HG02623 (cell line): ENCODE results near the gene CXCL6.

ENCODE experiments used
- ATAC-seq: cut with Tn5 transposase; IDR thresholded peaks from one replicate; pipeline ENCODE4 v1.9.1; 2021; ENCODE audit warnings: moderate library complexity; ENCODE audit not compliant: unreplicated experiment

CXCL6 gene

DNA sequence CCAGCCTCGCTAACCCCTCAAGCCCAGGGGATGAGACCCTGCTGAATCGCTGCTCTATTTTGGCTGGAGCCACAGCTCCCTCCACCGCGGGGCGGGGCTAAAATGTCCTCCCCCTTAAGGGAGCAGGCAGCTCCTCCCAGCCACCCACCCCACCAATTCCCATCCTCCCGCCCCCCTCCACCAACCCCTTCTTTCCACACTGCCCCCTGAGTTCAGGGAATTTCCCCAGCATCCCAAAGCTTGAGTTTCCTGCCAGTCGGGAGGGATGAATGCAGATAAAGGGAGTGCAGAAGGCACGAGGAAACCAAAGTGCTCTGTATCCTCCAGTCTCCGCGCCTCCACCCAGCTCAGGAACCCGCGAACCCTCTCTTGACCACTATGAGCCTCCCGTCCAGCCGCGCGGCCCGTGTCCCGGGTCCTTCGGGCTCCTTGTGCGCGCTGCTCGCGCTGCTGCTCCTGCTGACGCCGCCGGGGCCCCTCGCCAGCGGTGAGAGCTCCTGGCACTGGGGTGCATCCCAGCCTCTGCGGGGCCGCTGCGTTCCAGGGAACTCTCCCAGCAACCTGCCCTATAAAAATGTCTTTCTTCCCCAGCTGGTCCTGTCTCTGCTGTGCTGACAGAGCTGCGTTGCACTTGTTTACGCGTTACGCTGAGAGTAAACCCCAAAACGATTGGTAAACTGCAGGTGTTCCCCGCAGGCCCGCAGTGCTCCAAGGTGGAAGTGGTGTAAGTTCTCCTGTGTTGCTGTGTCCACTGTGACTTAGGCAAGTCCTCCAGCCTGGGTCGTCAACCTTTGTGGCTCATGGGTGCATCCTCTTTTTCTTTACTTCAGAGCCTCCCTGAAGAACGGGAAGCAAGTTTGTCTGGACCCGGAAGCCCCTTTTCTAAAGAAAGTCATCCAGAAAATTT is at the start of gene CXCL6:
CXCL6 (plus strand) TSS at position 306 of the 907 bp plus-strand sequence; CDS start at position 379, 73 bp downstream.
- ATAC-seq: no peak

DNA sequence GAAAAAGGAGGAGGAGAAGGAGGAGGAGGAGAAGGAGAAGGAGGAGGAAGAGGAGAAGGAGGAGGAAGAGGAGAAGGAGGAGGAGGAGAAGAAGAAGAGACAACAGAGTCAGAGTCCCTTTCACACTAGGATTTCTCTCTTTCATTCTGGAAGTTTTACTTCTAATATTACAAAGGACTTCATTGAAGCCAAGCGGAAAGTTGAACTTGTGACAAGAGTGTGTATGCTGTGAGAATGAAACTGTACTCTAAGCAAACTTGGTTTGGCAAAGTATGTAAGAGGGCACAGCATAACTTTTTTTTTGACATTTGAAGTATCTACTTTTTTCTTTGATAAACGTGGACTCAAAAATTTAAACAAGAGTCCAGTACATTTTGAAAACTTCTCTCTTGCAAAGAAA is 48.1 kb upstream of the CXCL6 start:
- ATAC-seq: no peak

DNA sequence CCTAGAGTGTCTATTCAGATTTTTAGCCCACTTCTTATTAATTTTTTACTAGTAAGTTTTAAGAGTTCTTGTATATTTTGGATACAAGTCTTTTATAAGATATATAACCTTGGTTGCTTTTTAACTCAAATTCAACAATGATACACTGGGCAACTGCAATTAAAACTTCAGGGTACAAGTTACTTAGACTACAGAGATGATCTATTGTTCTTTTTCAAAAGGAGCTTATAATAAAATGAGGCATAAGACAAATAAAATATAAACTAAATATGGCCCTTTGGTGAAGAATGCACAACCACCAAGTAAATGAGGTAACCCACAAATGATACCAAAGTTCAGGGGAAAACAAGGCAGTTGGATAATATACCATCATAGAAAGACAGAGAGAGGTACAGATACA is 37.6 kb upstream of the CXCL6 start:
- ATAC-seq: no peak

DNA sequence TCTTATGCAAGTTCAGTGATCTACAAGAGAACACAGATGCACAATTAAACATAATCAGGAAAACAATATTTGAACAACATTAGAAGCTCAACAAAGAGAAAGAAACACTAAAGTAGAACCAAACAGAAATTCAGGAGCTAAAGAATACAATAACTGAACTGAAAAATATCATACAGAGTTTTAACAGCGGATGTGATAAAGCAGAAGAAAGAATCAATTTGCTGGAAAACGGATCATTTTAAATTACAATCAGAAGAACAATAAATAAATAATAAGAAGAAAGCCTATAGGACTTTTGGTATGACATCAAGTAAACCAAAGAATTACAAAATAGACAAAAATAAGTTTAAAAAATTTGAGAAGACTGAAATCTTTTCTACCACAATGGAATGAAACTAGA is 36.3 kb upstream of the CXCL6 start:
- ATAC-seq: no peak

DNA sequence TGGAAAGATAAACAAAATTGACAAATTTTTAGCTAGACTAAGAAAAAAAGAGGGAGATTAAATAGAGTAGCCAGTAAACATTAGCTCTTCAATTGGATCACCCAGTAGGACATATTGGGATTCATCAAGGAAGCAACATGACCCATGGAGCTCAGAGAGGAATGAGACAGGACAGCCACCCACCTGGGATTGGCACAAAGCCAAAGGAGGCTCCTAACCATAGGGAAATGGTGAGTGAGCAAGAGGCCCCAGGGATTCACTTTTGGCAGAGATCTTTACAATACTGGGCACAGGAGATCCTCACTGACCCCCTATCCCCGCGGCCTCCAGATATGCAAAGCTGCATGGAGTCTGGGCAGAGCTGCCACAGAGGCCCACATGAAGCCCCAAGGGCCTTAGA is 34.8 kb upstream of the CXCL6 start:
- no peak for ATAC-seq

DNA sequence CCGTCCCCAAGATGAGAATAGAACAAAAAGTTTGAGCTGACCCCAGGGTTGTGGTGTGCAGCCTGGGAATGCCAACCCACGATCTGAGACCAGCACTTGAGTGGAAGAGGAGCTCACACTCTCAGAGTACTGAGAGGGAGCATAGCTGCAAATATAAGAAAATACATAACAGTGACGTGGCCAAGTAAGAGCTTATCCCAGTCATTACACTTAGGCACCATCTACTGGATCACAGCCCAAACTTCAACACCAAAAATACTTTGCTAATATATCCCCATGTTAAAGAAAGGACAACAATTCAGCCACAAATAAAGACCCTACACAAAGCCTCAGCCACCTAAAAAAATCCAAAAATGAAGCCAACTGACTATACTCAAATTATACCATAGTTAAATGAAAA is 33.3 kb upstream of the CXCL6 start:
- ATAC-seq: no peak

DNA sequence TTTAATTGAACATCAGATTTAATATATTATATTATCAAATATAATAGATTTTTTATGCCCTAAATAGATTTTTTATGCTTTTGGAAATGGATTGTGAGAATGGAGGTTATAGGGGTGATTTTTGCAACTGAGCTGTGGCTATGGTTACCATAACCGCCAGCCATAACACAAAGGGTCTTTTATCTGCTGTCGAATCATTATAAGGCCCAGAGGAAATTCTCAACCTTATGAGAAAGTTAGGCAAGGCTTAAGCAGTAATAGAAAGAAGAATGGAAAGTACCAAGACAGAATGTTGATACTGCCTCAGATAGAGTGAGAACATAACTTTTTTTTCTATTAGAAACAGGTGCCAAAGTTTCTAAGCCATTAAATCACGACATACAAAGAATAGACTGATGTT is 26.3 kb upstream of the CXCL6 start:
- no peak for ATAC-seq

DNA sequence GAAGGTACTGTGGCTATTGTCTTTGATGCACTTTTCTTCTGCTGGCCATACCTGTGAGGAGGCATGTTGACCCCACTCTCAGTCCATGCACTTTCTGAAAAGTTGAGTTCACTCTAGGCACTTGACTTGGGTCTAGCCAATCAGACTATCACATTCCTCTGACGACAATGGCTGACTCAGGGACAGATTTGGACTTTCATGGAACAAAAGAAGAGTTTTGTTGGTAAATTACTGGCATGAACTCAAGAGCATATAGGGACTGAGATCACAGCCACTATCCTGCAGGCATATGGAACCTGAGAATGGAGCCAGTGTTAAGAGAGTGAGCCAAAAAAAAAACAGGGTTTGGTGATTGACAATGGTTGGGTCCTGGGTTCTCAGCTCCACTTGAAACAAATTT is 24.6 kb upstream of the CXCL6 start:
- no peak for ATAC-seq

DNA sequence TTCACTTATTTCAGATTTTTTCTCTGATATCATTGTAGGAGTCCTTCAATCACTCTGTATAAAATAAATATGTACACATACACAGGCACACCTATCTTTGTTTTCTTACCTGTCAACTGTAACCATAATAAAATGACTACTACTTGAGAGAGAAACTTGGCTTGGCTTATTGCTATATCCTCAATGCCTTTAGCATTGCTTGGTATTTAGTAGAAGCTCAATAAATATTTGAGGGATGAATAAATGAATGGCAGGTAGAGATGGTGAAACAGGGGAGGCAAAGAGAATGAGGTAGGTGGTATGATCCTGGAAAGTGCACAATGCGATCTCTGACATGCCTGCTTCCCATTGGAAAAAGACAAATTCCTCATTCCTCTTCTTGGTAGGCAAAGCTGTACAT is 21.8 kb upstream of the CXCL6 start:
- ATAC-seq: no peak

DNA sequence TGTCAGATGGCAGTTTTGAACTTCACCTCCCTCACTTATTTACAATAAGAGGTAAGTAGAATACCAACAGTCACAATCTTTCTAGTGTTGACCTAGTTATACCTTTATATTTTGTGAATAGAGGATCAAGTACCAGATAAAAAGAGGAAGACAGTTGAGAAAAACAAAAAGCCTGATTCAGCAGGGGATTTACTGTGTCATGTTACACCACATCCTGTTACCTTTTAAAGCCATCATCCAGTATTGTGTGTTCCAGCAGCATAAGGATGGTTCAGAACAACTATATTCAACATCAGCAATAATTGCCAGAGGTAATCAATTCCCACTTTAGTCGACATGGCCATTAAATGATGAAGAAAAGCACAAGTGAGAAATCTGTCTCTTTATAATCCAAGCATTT is 21.3 kb upstream of the CXCL6 start:
- ATAC-seq: no peak

DNA sequence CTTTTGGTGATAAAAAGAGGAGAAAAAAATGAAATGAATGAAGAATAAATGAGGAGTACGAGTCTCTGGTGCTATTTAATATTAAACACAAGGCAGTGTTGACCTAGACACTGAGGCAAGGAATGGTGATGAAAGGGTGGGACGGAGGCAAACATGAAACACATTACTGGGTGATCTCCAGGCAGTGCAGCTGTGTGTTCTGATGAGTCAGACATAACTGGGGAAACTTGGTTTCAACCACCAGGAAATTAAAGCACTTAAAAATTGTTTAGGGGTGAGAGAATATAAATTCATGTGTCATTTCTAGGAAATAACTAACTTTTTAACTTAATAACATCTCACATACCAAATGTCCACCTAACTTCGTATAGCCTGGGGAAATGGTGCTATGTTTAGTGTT is 19.7 kb upstream of the CXCL6 start:
- ATAC-seq: no peak

DNA sequence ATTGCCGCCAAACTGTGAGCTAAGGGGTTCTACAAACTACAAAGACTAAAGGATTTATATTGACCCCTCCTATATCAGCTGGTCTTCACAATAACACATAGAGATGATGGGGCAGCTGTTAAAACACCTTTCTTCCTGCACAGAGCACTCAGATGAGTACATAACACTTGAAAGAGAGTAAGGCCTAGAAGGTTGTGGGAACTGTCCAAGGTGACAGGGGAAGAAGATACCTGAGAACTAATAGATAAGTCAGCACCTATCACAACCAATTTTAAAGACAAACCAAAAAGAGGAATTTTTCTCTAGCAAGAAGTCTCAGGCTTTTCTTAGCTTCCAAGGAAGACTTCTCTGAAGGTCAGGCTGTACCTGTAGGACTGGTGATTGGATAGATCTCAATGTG is 19.1 kb upstream of the CXCL6 start:
- ATAC-seq: no peak

DNA sequence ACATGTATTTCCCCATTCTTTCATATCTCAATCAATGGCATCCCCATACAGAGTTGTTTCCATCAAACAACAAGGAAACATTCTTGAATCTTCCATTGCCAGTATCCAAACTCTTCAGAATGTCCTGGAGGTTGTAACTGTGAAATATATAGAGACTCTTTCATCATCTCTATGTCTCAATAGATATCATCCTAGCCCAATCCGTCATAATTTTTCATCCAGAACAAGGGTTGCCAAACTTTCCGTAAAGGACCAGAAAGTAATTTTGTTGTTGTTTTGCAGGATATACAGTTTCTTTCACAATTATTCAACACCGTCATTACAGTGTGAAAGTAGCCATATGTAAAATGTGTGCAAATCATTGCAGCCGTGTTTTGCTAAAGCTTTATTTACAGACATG is 15.2 kb upstream of the CXCL6 start:
- ATAC-seq: no peak

DNA sequence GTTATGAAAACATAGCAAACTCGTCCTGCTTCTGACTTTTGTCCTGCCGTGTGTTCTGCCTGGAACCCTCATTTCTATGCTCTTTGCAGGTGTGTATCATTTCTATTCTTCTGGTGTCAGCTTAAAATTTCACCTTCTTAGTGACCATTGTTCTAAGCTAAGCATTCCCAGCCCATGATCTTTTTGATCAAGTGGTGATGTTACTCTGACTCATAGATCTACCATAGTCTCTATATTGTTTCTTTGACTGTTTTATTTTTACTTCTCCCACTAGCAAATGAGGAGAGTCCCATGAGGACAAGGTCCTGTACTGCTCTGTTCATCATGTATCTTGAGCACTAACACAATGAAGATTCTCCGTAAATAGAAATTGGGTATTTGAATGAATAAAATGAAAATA is 14.1 kb upstream of the CXCL6 start:
- ATAC-seq: no peak

DNA sequence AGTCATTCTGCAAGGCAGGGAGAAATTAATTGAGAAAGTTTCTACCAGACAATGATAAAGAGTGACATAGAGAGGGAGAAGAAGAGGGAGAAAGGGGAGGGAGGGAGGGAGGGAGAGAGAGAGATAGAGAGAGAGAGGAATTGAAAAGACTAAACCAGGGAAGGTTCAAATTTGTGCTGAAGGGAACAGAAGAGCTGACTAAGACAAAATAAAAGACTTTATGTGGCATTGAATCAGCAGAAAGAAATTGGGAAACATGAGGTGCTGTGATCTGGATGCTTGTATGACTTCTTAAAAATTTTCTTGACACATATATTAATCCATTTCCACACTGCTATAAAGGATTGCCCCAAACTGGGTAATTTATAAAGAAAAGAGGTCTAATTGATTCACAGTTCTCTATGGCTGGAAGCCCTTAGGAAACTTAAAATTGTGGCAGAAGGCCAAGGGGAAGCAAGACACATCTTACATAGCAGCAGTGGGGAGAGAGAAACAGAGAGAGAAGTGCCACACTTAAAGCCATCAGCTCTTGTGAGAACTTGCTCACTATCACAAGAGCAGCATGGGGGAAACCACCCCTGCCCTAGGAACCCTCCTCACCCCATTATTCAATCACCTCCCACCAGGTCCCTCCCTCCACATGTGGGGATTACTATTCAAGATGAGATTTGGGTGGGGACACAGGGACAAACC is 13.5 kb upstream of the CXCL6 start:
- no peak for ATAC-seq

DNA sequence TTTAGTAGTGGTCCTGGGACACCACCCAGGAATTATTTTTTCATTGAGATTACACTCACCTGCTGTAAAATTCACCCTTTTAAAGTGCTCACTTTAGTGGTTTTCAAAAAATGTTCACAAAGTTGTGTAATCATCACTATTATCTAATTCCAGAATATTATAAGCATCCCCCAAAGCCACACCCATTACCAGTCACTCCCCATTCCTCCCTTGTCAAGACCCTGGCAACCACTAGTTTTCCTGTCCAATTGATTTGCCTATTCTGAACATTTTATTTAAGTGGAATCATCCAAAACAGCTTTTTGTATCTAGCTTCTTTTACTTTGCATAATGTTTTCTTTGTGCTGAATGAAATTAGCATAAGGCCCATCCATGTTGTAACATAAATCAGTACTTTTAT is 12.7 kb upstream of the CXCL6 start:
- no peak for ATAC-seq

DNA sequence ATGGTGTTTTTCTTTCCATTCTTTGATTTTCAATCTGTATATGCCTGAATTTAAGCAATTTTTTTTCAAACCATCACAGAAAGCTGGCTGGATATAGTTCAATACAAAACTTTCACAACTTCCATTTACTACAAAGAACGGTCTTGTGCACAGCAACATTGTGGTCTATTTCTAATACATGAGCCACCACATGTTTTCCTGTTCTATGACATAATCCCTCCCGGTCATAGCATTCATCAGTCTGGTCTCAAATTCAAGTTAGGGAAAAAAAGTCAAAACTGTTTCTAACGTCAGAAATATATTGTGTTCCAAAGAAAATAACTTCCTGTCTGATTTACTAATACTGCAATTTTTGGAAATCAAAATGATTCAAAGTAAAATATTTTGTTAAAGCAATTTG is 7.5 kb upstream of the CXCL6 start:
- ATAC-seq: no peak

DNA sequence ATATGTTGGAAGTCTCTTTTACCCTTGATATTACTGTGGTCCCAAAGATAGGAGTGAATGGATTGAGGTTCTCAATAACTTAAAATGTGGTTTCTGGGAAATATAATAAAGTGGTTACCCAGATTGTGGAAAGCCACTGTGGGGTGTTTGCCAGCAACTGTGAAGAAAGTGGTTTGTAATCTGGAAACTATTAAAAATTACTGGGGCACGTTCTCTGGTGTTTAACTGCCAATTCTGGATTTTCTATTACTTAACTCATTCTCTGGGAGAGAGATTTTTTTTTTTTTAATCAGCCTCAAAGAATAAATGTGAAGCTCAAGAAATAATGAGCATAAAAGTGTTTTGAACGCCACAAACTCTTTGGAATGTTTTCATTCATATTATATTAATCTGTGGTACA is 4.9 kb upstream of the CXCL6 start:
- ATAC-seq: no peak

DNA sequence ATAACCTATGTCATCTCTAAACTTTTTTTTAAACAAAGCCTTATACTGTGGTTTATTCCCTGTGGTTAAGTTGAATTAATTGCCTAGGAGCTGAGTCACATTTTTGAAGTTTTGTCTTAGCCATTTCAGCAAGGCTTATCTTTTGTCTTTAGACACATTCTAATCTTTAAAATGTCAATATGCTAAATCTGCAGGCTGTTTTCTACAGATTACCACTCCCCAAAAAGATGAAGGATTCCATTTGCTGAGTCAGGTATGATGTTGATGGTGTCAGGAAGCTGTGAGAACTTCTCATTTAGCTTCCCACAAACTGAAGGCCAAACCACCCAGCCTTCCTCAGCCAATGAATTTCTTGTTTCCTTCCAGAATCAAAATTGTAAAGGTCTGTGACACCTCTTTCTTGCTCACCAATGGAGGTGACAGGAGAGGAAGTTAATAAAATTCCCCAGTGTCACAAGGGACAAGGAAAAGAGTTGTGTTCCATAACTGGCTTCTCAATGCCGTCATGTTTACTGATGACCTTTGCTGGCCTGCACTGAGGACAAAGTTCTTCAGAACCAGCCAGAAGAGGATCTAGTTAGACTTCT is 3.7 kb upstream of the CXCL6 start:
- no peak for ATAC-seq

DNA sequence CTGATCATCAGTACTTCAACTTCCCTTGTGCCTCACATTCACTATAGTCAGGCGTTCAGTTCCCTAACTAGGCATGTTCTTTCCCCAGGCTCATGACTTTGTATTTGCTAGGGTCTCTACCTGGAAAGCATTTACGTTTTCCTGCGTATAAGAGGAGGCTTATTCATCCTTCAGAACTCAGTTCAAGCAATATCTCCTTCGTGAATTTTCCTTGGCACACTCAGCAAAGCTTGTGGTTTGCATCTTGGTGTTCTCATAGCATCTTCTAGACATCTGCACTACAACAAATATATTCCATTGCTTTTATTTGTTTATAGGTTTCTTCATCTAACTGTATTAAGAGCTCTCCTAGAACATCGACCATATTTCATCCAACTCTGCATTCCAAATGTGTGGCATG is 2.6 kb downstream of the CXCL6 start:
- no peak for ATAC-seq

DNA sequence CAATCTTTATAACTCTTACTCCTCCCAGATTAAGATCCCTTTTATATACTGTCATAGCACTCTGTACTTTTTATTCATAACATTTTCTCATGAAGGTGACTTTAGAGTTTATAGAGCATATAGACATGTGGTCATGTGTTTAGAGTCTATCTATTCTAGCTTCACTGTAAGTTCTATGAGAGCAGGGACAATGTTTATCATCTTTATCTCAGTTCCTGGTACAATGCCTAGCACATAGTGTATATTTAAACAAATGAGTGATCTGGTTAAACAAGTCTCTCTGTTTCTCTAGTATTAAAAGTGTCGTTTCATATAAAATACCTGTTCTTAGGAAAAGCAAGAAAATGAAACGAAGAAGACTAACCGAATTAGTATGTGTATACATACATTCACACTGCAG is 3.2 kb downstream of the CXCL6 start:
- ATAC-seq: no peak
